B cell (primary cell): ENCODE data around the gene LRBA.

Experiments used
- EZH2 ChIP-seq: IDR thresholded peaks from 2 replicates; pipeline ENCODE4 v1.6.1; 2012; ENCODE audit warnings: borderline replicate concordance, low read depth, mild to moderate bottlenecking, moderate library complexity, low read length; ENCODE audit not compliant: insufficient read depth, poor library complexity, severe bottlenecking
- TF ChIP-seq, protein P1 (sequence below): fragments of 200-600 bp; IDR thresholded peaks from one replicate; pipeline ENCODE4 v1.8.0; 2022; ENCODE audit warnings: antibody characterized with exemption, mild to moderate bottlenecking

DNA sequence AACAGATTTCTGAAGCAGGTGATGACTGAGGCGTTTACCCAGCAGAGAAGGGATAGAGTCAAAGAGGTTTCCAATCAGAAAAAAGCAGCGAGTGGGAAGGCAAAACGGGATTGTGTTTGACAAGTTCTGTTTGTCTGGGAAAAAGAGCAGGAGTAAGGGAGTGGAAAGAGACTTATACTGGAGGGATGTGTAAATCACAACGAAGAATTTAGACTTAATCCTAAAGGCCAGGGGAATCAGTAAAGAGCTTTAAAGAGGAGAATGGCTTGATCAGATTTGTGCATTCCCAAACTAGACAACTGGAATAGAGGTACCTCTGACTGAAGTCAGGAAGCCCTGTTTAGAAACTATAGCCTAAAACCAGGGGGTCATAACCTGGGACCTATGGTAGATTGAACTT, 31.5 kb upstream of the LRBA start:
- TF ChIP-seq, protein P1, sequence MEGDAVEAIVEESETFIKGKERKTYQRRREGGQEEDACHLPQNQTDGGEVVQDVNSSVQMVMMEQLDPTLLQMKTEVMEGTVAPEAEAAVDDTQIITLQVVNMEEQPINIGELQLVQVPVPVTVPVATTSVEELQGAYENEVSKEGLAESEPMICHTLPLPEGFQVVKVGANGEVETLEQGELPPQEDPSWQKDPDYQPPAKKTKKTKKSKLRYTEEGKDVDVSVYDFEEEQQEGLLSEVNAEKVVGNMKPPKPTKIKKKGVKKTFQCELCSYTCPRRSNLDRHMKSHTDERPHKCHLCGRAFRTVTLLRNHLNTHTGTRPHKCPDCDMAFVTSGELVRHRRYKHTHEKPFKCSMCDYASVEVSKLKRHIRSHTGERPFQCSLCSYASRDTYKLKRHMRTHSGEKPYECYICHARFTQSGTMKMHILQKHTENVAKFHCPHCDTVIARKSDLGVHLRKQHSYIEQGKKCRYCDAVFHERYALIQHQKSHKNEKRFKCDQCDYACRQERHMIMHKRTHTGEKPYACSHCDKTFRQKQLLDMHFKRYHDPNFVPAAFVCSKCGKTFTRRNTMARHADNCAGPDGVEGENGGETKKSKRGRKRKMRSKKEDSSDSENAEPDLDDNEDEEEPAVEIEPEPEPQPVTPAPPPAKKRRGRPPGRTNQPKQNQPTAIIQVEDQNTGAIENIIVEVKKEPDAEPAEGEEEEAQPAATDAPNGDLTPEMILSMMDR: no peak
- TF ChIP-seq EZH2: no peak
